Measurements from ENCODE around the gene PBX1.

Gene PBX1

GRCh38 chr1:164759144-164759920 is 200.3 kb downstream of the PBX1 start:
- DNase-seq (ENCODE audit: low read depth) = no peak

DNA sequence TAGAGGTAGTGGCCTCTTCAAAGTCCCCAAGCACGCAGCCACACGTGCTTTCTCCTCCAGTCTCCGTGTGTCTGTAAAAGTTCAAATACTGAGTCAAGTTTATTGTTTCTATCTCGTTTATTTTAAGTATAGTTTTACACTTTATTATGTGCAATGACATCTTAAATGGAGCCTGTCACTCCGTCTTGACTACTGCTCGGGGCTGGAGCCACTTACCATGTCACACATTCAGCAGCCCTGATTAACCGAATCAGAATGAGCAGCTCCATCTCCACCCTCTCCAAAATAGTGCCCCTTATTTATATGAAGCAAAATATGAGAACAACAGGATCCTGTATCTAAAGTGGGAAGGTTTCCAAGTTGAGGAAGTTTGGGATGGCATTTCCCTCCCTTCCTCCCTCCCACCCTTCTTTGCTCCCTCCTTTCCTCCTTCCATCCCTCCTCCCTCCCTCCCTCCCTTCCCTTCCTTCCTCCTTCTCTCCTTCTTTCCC is 201.0 kb downstream of the PBX1 start:
- DNase-seq (ENCODE audit: low read depth) = no peak

DNA sequence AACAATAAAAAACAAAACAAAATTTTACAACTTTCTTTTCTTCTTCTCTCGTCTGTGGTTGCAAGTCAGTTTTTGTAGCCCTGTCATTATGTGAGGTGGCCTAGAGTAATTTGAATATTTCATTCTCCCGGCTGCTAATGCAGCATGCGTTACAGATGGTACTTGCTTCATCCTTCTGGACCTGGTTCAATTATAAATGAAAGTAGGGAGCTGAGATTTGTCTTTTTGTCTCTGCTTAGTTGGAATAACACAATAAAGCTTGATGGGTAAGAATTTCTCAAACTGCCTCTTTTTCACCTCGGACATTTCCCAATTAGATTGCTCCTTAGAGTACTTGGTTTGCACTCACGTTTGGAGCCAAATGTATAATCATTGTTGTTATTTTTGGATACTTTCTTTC is 201.6 kb downstream of the PBX1 start:
- no peak for DNase-seq (ENCODE audit: low read depth)

GRCh38 chr1:164761009-164761408 is 202.0 kb downstream of the PBX1 start:
- DNase-seq (ENCODE audit: low read depth) = no peak

- DNase-seq (ENCODE audit: low read depth) = no peak
Measured at GRCh38 chr1:164763098-164763497, 204.1 kb downstream of the PBX1 start.

DNA sequence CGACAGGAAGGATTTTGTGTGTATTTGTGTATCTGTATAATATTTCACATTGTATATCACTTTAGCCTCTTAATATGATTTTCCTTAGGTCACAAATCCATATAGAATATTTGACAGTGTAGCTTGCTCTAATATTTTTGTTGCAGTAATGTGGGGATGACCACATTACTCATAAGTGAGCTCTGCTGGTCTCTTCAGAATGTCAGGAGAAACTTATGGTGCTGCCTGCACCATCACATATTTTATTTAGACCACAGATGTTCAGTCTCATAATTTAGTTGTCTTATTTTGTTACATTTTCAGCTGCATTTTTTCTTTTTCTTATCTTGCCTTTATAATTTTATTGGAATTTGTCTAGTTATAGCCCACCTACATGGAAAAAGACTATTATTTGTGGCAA is 205.3 kb downstream of the PBX1 start:
- no peak for DNase-seq (ENCODE audit: low read depth)

DNA sequence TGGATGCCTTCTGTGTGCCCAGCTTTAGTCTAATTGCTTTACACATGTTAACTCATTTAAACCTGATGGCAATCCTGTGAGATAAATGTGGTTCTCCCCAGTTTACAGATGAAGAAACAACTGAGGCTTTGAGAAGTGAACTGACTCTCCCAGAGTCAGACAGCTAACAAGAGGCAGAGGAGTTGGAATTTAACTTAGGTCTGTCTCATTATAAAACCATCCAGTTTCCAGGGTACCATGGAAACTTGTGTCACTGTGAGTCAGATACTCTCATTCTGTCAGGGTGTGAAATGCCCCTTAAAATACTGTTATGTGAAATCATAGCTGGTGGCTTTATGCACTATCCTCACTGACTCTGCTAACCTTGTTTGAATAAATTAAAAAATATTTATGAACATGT is 206.6 kb downstream of the PBX1 start:
- DNase-seq (ENCODE audit: low read depth) = no peak

- no peak for DNase-seq (ENCODE audit: low read depth)
Measured at GRCh38 chr1:164765992-164766720, 207.2 kb downstream of the PBX1 start.

- DNase-seq (ENCODE audit: low read depth) = no peak
Measured at GRCh38 chr1:164767752-164768402, 208.9 kb downstream of the PBX1 start.

- DNase-seq (ENCODE audit: low read depth) = no peak
Measured at GRCh38 chr1:164768619-164769018, 209.6 kb downstream of the PBX1 start.

DNA sequence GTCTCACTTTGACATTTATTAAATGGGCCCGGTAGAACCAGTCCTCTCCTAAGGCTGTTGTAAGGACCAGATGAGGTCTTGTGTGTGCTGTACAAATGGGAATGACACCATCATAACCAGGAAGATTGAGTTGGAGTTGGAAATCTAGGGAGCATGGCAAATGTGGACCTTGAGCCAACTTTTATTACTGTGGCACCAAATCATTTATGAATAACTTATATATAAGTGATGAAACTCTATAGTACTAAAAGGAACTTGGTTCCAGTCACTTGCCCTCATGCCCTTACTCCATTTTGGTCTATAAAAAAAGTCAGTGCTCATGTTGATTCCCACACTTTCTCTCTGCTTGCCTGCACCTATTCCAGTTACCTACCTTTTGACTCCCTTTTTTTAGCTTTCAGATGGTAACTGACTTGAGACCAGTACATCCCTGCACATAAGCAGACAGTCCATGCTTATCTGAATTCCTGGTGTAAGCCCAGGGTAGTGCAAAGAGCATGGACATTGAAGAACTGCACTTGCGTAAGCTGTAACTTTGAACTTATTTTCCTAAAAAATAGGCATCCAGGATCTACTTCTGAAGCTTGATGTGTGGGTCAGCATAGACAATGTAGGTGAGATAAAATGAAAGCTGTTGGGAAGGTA is 210.6 kb downstream of the PBX1 start:
- DNase-seq (ENCODE audit: low read depth) = no peak

- no peak for DNase-seq (ENCODE audit: low read depth)
Measured at GRCh38 chr1:164770131-164770529, 211.1 kb downstream of the PBX1 start.

GRCh38 chr1:164771041-164771618 is 212.1 kb downstream of the PBX1 start:
- no peak for DNase-seq (ENCODE audit: low read depth)

DNA sequence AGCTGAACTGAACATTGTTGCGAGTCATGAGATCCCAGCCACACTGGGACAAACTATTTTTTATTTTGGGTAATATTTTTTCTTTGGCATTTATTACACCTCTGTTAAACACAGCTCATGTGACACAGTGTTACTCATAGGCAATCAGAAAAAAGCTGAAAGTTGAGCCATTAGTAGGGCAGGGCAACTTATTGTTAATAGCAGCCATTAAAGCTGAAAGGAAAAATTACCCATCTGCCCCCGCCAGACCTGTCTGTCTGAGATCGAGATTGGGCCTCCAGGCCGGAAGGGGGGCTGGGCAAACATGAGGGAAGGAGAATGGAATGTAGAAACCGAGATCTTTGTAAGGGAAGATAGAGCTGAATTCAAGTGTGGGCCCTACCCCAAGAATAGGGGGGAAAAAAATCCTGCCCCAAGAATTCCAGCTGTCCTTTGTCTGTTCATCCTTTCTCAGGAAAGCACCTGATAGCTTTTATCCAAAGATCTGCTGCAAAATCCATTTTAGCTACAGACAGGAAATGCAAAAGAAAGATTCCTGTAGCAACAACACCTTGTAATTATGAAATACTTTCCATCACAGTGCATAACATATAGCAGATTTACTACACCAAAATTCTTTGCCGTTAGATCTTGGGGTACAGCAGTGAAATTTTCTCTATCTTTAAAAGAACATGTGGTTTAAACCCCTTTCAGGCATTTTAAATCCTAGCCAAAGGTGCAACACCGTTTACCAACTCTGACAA is 212.8 kb downstream of the PBX1 start:
- DNase-seq (ENCODE audit: low read depth) = no peak

DNA sequence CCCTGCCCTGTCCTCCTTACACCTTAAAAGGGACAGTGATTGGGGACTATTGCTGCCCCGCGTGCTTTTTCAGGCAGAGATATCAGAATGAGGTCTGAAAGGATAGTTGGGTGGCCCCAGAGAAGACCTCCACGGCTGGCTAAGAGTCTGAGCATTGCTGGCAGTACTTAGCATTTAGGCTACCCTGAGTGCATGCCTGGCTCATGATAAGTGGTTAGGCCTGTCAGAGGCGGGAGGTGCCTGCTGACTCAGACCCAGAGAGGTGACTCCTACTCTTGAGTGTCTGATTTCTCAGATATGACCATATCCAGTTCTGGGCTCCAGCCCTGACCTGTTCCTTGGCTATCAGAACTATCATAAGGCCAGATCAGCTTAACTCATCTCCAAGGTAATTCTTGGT is 213.7 kb downstream of the PBX1 start:
- no peak for DNase-seq (ENCODE audit: low read depth)

DNA sequence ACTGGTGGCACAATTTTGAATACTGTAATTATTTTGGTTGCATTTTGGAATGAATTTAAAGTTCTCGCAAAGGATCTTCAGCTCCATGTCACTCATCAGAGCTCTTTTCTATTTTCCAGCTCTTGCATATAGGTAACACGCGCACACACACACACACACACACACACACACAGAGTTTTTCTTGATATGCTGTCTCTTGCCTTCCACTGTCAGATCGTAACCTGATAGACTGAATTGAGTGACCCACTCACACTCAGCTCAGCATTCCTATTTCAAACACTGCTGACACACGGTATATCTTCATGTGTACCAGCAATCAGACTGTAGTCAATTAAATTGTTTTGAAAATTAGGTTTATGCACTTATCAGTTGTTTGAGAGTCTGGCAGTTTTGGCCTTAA is 214.1 kb downstream of the PBX1 start:
- no peak for DNase-seq (ENCODE audit: low read depth)

- no peak for DNase-seq (ENCODE audit: low read depth)
Measured at GRCh38 chr1:164774413-164774812, 215.4 kb downstream of the PBX1 start.

DNA sequence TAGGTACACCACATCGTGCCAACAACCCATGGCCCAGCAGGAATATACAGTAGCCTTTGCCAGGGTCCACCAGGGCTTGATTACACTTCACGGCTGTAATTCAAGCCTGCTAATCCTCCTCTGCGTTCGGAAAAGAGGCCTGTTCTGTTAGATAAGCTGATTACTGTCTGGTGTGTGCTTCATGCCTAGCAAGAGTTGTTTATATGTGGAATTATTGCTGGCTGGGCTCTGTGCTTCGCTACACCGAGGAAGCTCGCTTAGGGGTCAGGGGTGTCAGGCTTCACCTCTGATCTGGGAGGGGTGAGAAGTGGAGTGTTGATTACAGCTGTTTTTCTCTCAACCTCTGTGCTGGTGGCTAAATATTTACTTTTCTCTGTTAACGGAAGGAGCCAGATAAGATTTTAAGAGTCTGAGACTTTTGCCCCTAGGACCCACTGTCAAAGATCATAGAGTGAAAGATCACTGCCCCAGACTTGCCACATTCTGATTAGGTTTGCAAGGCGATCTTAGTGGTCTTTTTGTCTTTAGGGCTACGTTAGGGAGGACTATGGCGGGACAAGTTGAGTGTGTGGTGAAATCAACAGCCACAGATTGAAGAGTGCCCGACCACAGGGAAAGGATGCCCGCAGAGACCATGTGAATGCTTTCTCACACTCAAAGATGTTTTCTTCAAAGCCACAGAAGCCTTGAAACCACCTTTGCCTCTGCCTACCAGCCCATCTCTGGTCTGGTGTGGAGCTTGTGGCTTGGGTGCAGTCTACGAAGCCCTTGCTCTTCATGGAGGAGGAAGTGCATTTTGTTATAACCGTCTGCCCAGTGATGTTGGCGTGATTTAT is 216.1 kb downstream of the PBX1 start:
- no peak for DNase-seq (ENCODE audit: low read depth)

DNA sequence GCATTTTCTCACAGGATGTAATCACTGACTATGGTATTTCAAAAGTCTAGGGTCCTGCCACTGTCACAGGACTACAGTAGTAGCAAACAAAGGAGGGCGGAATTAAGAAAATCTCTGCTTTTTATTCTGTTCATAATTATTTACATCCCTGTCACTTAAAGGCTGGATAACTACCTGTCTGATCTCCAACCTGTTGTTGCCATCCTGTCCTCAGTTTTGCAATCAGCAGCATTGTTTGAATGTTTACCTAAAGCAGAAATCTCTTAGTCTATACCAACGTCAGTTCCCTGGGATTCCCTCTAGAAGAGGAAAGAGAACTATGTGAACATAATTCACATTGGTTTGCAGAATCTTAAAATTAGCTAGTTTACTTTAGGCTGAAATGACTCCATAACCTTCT is 218.5 kb downstream of the PBX1 start:
- no peak for DNase-seq (ENCODE audit: low read depth)

GRCh38 chr1:164779376-164779775 is 220.4 kb downstream of the PBX1 start:
- no peak for DNase-seq (ENCODE audit: low read depth)
